Measurements from ENCODE around the gene GNG2. TPM values are rescaled to one million over a fixed set of nuclear protein-coding genes. Genes with fewer than 3 reads are reported as not detected.

Gene GNG2
- total RNA-seq, 1 donor from 2014 or later: 80.8 TPM

DNA sequence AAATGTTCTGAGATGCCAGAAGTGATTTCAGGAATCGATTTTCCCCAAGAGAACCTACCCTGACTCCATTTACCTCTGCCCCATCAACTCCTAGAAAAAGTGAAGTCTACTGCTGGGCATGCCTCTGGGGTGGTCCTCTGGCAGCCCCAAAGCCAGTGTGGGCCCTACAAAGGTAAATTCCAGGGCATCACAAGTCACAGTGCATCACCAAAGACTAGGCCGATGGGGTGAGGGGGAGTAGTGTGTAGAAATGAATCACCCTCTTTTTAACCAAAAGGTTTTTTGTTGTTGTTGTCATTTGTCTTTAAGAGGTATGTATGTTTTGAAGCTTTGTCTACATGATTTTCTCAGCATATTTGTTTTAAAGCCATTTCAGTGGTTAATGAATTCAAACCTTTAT is 82.6 kb downstream of the GNG2 start:
- H3K36me3 Mint-ChIP-seq (ENCODE audit: low read depth, unreplicated experiment): peaks cover 4% of the 10 kb centered on the region
- TF ChIP-seq, protein P1, sequence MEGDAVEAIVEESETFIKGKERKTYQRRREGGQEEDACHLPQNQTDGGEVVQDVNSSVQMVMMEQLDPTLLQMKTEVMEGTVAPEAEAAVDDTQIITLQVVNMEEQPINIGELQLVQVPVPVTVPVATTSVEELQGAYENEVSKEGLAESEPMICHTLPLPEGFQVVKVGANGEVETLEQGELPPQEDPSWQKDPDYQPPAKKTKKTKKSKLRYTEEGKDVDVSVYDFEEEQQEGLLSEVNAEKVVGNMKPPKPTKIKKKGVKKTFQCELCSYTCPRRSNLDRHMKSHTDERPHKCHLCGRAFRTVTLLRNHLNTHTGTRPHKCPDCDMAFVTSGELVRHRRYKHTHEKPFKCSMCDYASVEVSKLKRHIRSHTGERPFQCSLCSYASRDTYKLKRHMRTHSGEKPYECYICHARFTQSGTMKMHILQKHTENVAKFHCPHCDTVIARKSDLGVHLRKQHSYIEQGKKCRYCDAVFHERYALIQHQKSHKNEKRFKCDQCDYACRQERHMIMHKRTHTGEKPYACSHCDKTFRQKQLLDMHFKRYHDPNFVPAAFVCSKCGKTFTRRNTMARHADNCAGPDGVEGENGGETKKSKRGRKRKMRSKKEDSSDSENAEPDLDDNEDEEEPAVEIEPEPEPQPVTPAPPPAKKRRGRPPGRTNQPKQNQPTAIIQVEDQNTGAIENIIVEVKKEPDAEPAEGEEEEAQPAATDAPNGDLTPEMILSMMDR (IDR thresholded peaks at IDR 0.05; ENCODE audit: unreplicated experiment): no peak
- no peak overlapping the region for H3K27ac Mint-ChIP-seq (ENCODE audit: unreplicated experiment)
- peaks cover 2% of the 10 kb centered on the region for H3K27me3 Mint-ChIP-seq (ENCODE audit: unreplicated experiment)
- no peak for DNase-seq (ENCODE audit: low spot score)
- peaks cover 4% of the 10 kb centered on the region for H3K4me1 Mint-ChIP-seq (ENCODE audit: unreplicated experiment)
- H3K9me3 Mint-ChIP-seq (ENCODE audit: unreplicated experiment): no peaks in the 10 kb centered on the region
- H3K4me3 Mint-ChIP-seq (ENCODE audit: unreplicated experiment): no peak overlapping the region

DNA sequence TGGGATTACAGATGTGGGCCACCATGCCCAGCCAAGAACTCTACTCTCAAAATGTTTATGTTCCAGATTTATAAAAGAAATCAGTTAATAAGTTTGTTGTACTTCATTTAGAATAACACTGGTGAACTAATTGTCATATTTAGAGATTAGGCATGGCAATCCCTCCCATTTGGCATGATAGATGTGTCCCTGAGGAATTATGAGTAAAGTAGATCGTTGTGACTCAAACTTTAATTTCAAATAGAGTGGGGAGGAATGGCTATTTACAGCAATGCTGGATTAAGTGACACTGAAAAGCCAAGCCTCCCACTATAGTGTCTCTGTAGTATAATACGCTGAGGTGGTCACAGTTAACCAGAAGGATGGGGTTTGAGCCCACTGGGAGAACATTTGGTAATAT is 89.6 kb downstream of the GNG2 start:
- DNase-seq (ENCODE audit: low spot score): no peak
- Mint-ChIP-seq H3K4me1 (ENCODE audit: unreplicated experiment) (no peaks in the 10 kb centered on the region), H3K36me3 (ENCODE audit: low read depth, unreplicated experiment) (peaks cover 4% of the 10 kb centered on the region), H3K27me3 (ENCODE audit: unreplicated experiment) (peaks cover 2% of the 10 kb centered on the region), H3K4me3 (ENCODE audit: unreplicated experiment) (no peak overlapping the region), H3K27ac (ENCODE audit: unreplicated experiment) (no peak overlapping the region), H3K9me3 (ENCODE audit: unreplicated experiment) (no peaks in the 10 kb centered on the region)
- TF ChIP-seq, protein P1 (IDR thresholded peaks at IDR 0.05; ENCODE audit: unreplicated experiment): no peak

DNA sequence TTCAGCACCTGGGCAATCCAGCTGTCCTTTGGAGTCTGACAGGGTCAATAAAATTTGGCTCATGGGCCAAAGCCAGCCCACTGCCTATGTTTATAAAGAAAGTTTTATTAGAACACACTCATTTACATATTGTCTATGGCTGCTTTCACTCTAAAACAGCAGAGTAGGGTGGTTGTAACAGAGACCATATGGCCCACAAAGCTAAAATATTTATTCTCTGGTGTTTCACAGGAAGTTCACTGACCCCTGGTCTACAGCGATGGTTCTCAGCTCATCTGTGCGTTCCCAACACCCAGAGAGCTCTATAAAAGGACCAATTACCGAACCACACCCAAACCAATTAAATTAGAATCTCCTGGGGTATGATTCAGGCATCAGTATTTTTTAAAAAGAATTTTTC is 91.2 kb downstream of the GNG2 start:
- DNase-seq (ENCODE audit: low spot score): no peak
- TF ChIP-seq, protein P1 (IDR thresholded peaks at IDR 0.05; ENCODE audit: unreplicated experiment): no peak
- Mint-ChIP-seq H3K27me3 (ENCODE audit: unreplicated experiment) (no peaks in the 10 kb centered on the region), H3K36me3 (ENCODE audit: low read depth, unreplicated experiment) (peaks cover 4% of the 10 kb centered on the region), H3K9me3 (ENCODE audit: unreplicated experiment) (no peaks in the 10 kb centered on the region), H3K4me3 (ENCODE audit: unreplicated experiment) (no peak overlapping the region), H3K27ac (ENCODE audit: unreplicated experiment) (no peak overlapping the region), H3K4me1 (ENCODE audit: unreplicated experiment) (no peaks in the 10 kb centered on the region)

DNA sequence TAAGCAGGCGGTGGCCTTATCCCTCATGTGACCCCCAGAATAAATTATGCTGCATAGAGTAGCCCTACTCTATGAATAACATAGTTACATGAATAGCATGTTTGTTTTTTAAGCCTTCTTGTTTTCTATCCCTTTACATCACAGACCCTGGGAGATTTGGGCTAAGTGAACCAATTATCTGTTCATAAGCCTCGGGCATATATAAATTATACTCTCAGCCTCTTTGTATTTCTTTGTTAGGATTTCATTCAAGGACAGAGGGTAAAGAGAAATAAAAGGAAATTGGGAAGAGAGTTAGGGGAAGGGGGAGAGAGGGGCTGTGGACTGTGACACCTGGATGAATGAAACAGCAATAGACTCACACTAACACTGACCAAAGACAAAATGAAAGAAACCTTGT is 93.6 kb downstream of the GNG2 start:
- Mint-ChIP-seq H3K27ac (ENCODE audit: unreplicated experiment) (no peak overlapping the region), H3K36me3 (ENCODE audit: low read depth, unreplicated experiment) (peaks cover 20% of the 10 kb centered on the region), H3K27me3 (ENCODE audit: unreplicated experiment) (no peaks in the 10 kb centered on the region)

DNA sequence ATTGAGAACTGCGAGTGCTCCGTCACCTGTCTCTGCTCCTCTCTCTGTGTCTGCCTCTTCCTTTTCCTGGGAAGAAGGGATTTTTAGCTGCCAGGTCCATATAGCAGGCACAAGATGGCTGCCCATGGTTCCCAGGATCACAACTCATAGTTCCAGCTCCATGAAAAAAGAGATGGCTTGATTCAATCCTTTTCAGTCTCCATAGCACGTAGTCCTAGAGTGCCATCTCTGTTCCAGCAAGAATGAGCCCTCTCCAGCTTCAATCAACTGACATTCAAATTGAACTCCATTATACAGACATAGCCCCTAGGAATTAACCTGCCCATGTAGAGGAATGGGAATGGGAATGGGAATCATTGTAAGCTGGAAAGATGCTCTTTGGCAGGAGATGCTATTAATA is 94.2 kb downstream of the GNG2 start:
- Mint-ChIP-seq H3K9me3 (ENCODE audit: unreplicated experiment) (no peaks in the 10 kb centered on the region), H3K27me3 (ENCODE audit: unreplicated experiment) (no peaks in the 10 kb centered on the region), H3K36me3 (ENCODE audit: low read depth, unreplicated experiment) (peaks cover 26% of the 10 kb centered on the region), H3K4me1 (ENCODE audit: unreplicated experiment) (no peaks in the 10 kb centered on the region), H3K4me3 (ENCODE audit: unreplicated experiment) (no peak overlapping the region), H3K27ac (ENCODE audit: unreplicated experiment) (no peak overlapping the region)
- TF ChIP-seq, protein P1 (IDR thresholded peaks at IDR 0.05; ENCODE audit: unreplicated experiment): no peak
- DNase-seq (ENCODE audit: low spot score): no peak

More for the DNA sequence above, 93.6 kb downstream of the GNG2 start:
- H3K4me3 Mint-ChIP-seq (ENCODE audit: unreplicated experiment): no peak overlapping the region
- H3K9me3 Mint-ChIP-seq (ENCODE audit: unreplicated experiment): no peaks in the 10 kb centered on the region
- TF ChIP-seq, protein P1 (IDR thresholded peaks at IDR 0.05; ENCODE audit: unreplicated experiment): no peak
- DNase-seq (ENCODE audit: low spot score): no peak
- no peaks in the 10 kb centered on the region for H3K4me1 Mint-ChIP-seq (ENCODE audit: unreplicated experiment)

All from endothelial cell (in vitro differentiated cells).